HepG2 (cell line): ENCODE data around the gene GADD45GIP1. TPM values are rescaled to one million over a fixed set of nuclear protein-coding genes. Genes with fewer than 3 reads are reported as not detected.

Source experiments
- CREB1 ChIP-seq, 2 experiments: fragments of 450-650 bp in 1 of 2; IDR thresholded peaks; 2 replicates each; pipeline ENCODE4 v1.6.1; 2016 to 2017; ENCODE audit warnings: control low read depth in 1 of 2, mild to moderate bottlenecking in 1 of 2, missing compliant biosample characterization in 1 of 2, missing genetic modification characterization in 1 of 2
- ELF1 ChIP-seq: sonication (generic); formaldehyde crosslinking; IDR thresholded peaks from 2 replicates; pipeline ENCODE4 v1.4.0; 2020; ENCODE audit warnings: missing genetic modification reagents
- GFI1 ChIP-seq: sonication (generic); formaldehyde crosslinking; IDR thresholded peaks from 2 replicates; pipeline ENCODE4 v1.5.0; 2020; ENCODE audit warnings: missing genetic modification reagents, mild to moderate bottlenecking, borderline replicate concordance
- MIER2 ChIP-seq: IDR thresholded peaks from 2 replicates; pipeline ENCODE4 v1.6.1; 2016; ENCODE audit warnings: missing biosample characterization, missing genetic modification reagents
- NCOA2 ChIP-seq: sonication (generic); formaldehyde crosslinking; IDR thresholded peaks from 2 replicates; pipeline ENCODE4 v1.8.0; 2022; ENCODE audit warnings: inconsistent platforms
- POGZ ChIP-seq: sonication (generic); formaldehyde crosslinking; IDR thresholded peaks from 2 replicates; pipeline ENCODE4 v1.4.0; 2020; ENCODE audit warnings: mild to moderate bottlenecking, missing genetic modification reagents
- POLR2A ChIP-seq, 2 experiments: IDR thresholded peaks; 2 replicates each; pipeline ENCODE4 v1.6.1; 2011; ENCODE audit warnings: low read depth in 2 of 2, low read length in 2 of 2, mild to moderate bottlenecking in 1 of 2, moderate library complexity in 1 of 2; ENCODE audit not compliant: insufficient read depth in 1 of 2
- RARG ChIP-seq: sonication (generic); formaldehyde crosslinking; IDR thresholded peaks from 2 replicates; pipeline ENCODE4 v1.4.0; 2020; ENCODE audit warnings: low read depth, mild to moderate bottlenecking, missing genetic modification reagents
- RNF2 ChIP-seq: fragments of 450-650 bp; conservative IDR thresholded peaks from 2 replicates; pipeline ENCODE4 v1.6.1; 2016; ENCODE audit warnings: low read depth
- SMC3 ChIP-seq: IDR thresholded peaks from 2 replicates; pipeline ENCODE4 v1.6.1; 2011; ENCODE audit warnings: low read length, improper control_type of control experiment
- SNRNP70 ChIP-seq: fragments of 200-400 bp; formaldehyde crosslinking; IDR thresholded peaks from 2 replicates; pipeline ENCODE4 v1.6.1; 2017; ENCODE audit warnings: mild to moderate bottlenecking, low read depth, low read length, moderate library complexity
- TARDBP ChIP-seq: sonication (generic); formaldehyde crosslinking; IDR thresholded peaks from 2 replicates; pipeline ENCODE4 v1.8.0; 2022; ENCODE audit warnings: mild to moderate bottlenecking, missing genetic modification reagents
- ZKSCAN5 ChIP-seq: sonication (generic); formaldehyde crosslinking; IDR thresholded peaks from 2 replicates; pipeline ENCODE4 v1.5.1; 2020; ENCODE audit warnings: mild to moderate bottlenecking, missing genetic modification reagents
- ZNF343 ChIP-seq: sonication (generic); formaldehyde crosslinking; IDR thresholded peaks from 2 replicates; pipeline ENCODE4 v1.4.0; 2020; ENCODE audit warnings: mild to moderate bottlenecking, missing genetic modification reagents
- ZNF446 ChIP-seq: sonication (generic); formaldehyde crosslinking; IDR thresholded peaks from 2 replicates; pipeline ENCODE4 v1.5.0; 2020; ENCODE audit warnings: mild to moderate bottlenecking, missing genetic modification reagents
- ZNF530 ChIP-seq: sonication (generic); formaldehyde crosslinking; IDR thresholded peaks from 2 replicates; pipeline ENCODE4 v1.5.0; 2020; ENCODE audit warnings: low read depth, mild to moderate bottlenecking, missing genetic modification reagents
- ZNF788 ChIP-seq: sonication (generic); formaldehyde crosslinking; IDR thresholded peaks from 2 replicates; pipeline ENCODE4 v1.5.0; 2020; ENCODE audit warnings: mild to moderate bottlenecking, missing genetic modification reagents, borderline replicate concordance
- ZNF883 ChIP-seq: sonication (generic); formaldehyde crosslinking; IDR thresholded peaks from 2 replicates; pipeline ENCODE4 v1.5.1; 2020; ENCODE audit warnings: mild to moderate bottlenecking, missing genetic modification reagents; ENCODE audit errors: not compliant biosample characterization
- polyA plus RNA-seq, 8 experiments: library from polyadenylated mRNA; depleted of rRNA in 3 of 8; stranded (reverse) in 7 of 8; unstranded in 1 of 8; fragments of >200 nt; fragmentation: Illumina TruSeq in 4 of 8; extraction: Trizol in 4 of 8; gene quantifications; 2 replicates each; pipeline versions ENCODE4 v1.2.1 to v1.2.3, GENCODE V29; 2011 to 2016; ENCODE audit warnings: low read depth in 4 of 8, missing spikeins in 1 of 8, mixed read lengths in 1 of 8; ENCODE audit not compliant: insufficient read depth in 1 of 8
- total RNA-seq, 5 experiments: library from RNA; depleted of rRNA; stranded (reverse); fragments of >200 nt; fragmentation: Illumina TruSeq; extraction: Trizol; gene quantifications; 2 replicates each; pipeline ENCODE4 v1.2.3, GENCODE V29; 2016; ENCODE audit warnings: low read depth in 1 of 5
- TF ChIP-seq, protein P1 (sequence below): sonication (generic); formaldehyde crosslinking; IDR thresholded peaks from 2 replicates; pipeline ENCODE4 v1.8.1; 2023; ENCODE audit warnings: mild to moderate bottlenecking, missing genetic modification reagents
- TF ChIP-seq, protein P2 (sequence below): sonication (generic); formaldehyde crosslinking; IDR thresholded peaks from 2 replicates; pipeline ENCODE4 v1.8.1; 2023; ENCODE audit warnings: missing genetic modification reagents, mild to moderate bottlenecking, borderline replicate concordance
- TF ChIP-seq, protein P3 (sequence below): IDR thresholded peaks from 2 replicates; pipeline ENCODE4 v1.6.1; 2016; ENCODE audit warnings: low read depth
- TF ChIP-seq, protein P4 (sequence below): sonication (generic); formaldehyde crosslinking; conservative IDR thresholded peaks from 2 replicates; pipeline ENCODE4 v1.8.0; 2022; ENCODE audit warnings: missing genetic modification reagents
- TF ChIP-seq, protein P5 (sequence below): sonication (generic); formaldehyde crosslinking; IDR thresholded peaks from 2 replicates; pipeline ENCODE4 v1.4.0; 2020; ENCODE audit warnings: missing genetic modification reagents
- TF ChIP-seq, protein P6 (sequence below): sonication (generic); formaldehyde crosslinking; IDR thresholded peaks from 2 replicates; pipeline ENCODE4 v1.5.0; 2020; ENCODE audit warnings: mild to moderate bottlenecking, missing genetic modification reagents

GADD45GIP1 gene
- total and polyA plus RNA-seq, 2 of the 13 experiments (the other 11 are each of a cell fraction or from before 2014, with no cell fraction given), result 24.6 to 30.7 TPM

DNA sequence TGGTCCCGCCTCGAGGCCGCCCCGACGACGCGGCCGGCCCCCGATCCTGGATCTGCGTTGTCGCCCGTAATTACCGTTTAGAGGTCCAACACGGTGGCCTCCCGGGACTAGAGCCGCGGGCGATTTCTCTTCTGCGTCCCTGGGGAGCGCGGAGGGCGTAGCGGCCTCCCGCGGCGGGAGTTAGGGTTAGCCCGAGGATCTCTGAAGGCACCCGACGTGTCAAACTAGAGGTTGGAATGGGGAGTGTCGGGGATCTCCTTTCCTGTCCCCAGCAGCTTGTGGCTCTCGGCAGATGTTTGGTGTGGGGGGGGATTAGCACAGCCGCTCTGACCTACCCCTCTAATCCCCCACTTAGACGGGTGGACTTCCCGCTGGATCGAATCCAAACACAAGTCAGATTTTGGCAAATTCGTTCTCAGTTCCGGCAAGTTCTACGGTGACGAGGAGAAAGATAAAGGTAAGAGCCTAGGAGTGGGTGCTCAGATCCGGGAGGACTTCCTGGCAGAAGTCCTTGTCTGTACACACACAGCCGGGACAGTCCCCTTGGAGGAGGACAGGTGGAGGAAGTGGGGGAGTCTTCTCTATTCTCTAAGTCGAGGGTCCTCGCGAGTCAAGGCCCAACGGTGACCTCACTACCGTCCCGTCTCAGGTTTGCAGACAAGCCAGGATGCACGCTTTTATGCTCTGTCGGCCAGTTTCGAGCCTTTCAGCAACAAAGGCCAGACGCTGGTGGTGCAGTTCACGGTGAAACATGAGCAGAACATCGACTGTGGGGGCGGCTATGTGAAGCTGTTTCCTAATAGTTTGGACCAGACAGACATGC, 18.0 kb downstream of the GADD45GIP1 start (continued):
- TF ChIP-seq ZNF788 (0 out of 2 replicates have a peak, but pooled peaks have one; percentile 0), ZNF530 (CRISPR knock-in tag) (no peak), RARG (no peak), SNRNP70 (no peak), NCOA2 (CRISPR knock-in tag) (0 out of 2 replicates have a peak, but pooled peaks have one; percentile 4), POLR2A (IDR thresholded peaks at IDR 0.05; ENCODE audit: insufficient read depth in 1 of 2, low read depth in 2 of 2, low read length in 2 of 2) (0 out of 4 replicates have a peak, but pooled peaks of 1 of the 2 experiments have one; percentile 33), ELF1 (no peak), ZNF343 (CRISPR knock-in tag) (no peak), ZNF446 (CRISPR knock-in tag) (no peak), GFI1 (no peak), TARDBP (no peak), SMC3 (no peak), POGZ (CRISPR knock-in tag) (no peak), ZNF883 (CRISPR knock-in tag) (peak; percentile 15), MIER2 (no peak), ZKSCAN5 (CRISPR knock-in tag) (no peak), RNF2 (no peak), CREB1 (IDR thresholded peaks at IDR 0.05) (no peak), CREB1 (CRISPR knock-in tag; IDR thresholded peaks at IDR 0.05) (no peak)
- TF ChIP-seq, protein P1, sequence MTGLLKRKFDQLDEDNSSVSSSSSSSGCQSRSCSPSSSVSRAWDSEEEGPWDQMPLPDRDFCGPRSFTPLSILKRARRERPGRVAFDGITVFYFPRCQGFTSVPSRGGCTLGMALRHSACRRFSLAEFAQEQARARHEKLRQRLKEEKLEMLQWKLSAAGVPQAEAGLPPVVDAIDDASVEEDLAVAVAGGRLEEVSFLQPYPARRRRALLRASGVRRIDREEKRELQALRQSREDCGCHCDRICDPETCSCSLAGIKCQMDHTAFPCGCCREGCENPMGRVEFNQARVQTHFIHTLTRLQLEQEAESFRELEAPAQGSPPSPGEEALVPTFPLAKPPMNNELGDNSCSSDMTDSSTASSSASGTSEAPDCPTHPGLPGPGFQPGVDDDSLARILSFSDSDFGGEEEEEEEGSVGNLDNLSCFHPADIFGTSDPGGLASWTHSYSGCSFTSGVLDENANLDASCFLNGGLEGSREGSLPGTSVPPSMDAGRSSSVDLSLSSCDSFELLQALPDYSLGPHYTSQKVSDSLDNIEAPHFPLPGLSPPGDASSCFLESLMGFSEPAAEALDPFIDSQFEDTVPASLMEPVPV, result no peak
- TF ChIP-seq, protein P2, sequence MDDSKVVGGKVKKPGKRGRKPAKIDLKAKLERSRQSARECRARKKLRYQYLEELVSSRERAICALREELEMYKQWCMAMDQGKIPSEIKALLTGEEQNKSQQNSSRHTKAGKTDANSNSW (CRISPR knock-in tag), result no peak; the same call in 1 of the 2 replicates
- TF ChIP-seq, protein P3, sequence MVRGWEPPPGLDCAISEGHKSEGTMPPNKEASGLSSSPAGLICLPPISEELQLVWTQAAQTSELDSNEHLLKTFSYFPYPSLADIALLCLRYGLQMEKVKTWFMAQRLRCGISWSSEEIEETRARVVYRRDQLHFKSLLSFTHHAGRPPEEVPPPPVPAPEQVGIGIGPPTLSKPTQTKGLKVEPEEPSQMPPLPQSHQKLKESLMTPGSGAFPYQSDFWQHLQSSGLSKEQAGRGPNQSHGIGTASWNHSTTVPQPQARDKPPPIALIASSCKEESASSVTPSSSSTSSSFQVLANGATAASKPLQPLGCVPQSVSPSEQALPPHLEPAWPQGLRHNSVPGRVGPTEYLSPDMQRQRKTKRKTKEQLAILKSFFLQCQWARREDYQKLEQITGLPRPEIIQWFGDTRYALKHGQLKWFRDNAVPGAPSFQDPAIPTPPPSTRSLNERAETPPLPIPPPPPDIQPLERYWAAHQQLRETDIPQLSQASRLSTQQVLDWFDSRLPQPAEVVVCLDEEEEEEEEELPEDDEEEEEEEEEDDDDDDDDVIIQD, result no peak
- TF ChIP-seq, protein P4, sequence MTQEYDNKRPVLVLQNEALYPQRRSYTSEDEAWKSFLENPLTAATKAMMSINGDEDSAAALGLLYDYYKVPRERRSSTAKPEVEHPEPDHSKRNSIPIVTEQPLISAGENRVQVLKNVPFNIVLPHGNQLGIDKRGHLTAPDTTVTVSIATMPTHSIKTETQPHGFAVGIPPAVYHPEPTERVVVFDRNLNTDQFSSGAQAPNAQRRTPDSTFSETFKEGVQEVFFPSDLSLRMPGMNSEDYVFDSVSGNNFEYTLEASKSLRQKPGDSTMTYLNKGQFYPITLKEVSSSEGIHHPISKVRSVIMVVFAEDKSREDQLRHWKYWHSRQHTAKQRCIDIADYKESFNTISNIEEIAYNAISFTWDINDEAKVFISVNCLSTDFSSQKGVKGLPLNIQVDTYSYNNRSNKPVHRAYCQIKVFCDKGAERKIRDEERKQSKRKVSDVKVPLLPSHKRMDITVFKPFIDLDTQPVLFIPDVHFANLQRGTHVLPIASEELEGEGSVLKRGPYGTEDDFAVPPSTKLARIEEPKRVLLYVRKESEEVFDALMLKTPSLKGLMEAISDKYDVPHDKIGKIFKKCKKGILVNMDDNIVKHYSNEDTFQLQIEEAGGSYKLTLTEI (CRISPR knock-in tag), result no peak
- TF ChIP-seq, protein P5, sequence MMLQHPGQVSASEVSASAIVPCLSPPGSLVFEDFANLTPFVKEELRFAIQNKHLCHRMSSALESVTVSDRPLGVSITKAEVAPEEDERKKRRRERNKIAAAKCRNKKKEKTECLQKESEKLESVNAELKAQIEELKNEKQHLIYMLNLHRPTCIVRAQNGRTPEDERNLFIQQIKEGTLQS, result no peak
- TF ChIP-seq, protein P6, sequence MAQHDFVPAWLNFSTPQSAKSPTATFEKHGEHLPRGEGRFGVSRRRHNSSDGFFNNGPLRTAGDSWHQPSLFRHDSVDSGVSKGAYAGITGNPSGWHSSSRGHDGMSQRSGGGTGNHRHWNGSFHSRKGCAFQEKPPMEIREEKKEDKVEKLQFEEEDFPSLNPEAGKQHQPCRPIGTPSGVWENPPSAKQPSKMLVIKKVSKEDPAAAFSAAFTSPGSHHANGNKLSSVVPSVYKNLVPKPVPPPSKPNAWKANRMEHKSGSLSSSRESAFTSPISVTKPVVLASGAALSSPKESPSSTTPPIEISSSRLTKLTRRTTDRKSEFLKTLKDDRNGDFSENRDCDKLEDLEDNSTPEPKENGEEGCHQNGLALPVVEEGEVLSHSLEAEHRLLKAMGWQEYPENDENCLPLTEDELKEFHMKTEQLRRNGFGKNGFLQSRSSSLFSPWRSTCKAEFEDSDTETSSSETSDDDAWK (CRISPR knock-in tag), result no peak
